Right lobe of liver (tissue), 6 donors: ENCODE results near the gene APBB2. TPM values are rescaled to one million over a fixed set of nuclear protein-coding genes. Genes with fewer than 3 reads are reported as not detected.

Experiments
- ATAC-seq, 4 donors: fragments of 200-7000 bp; cut with Tn5 transposase; one replicate each; pipeline ENCODE4 v1.9.1; 2020; ENCODE audit warnings: mild to moderate bottlenecking in 4 of 4, moderate library complexity in 4 of 4
- DNase-seq, 3 donors: peaks; one replicate each; pipeline ENCODE4 v3.0.0-alpha.2; 2020
- H3K27ac ChIP-seq, 3 donors: fragments of 200-600 bp; one replicate each; pipeline ENCODE4 v1.8.0; 2022
- H3K27me3 ChIP-seq, 2 donors: fragments of 200-600 bp; one replicate each; pipeline ENCODE4 v1.8.0; 2022
- H3K36me3 ChIP-seq, 4 donors: fragments of 200-600 bp; sonication (generic) in 1 of 4; one replicate each; pipeline versions ENCODE4 v1.5.1 to v1.8.0; 2017 to 2022; ENCODE audit warnings: control low read depth in 1 of 4
- H3K4me1 ChIP-seq, 4 donors: fragments of 200-600 bp; sonication (generic) in 1 of 4; one replicate each; pipeline versions ENCODE4 v1.5.1 to v1.8.0; 2017 to 2022; ENCODE audit warnings: control low read depth in 1 of 4
- H3K4me3 ChIP-seq, 3 donors: fragments of 200-600 bp; one replicate each; pipeline ENCODE4 v1.8.0; 2022
- H3K9me3 ChIP-seq, 4 donors: fragments of 200-600 bp; sonication (generic) in 1 of 4; one replicate each; pipeline versions ENCODE4 v1.5.1 to v1.8.0; 2017 to 2022; ENCODE audit warnings: control low read depth in 1 of 4
- POLR2A ChIP-seq: fragments of 450-650 bp; IDR thresholded peaks from one replicate; pipeline ENCODE4 v1.6.1; 2017; ENCODE audit warnings: antibody characterized with exemption, mild to moderate bottlenecking
- WGBS: methylation state at CpG from one replicate; pipeline ENCODE4 v1.1.6; 2018; ENCODE audit warnings: low coverage, low lambda C conversion rate; ENCODE audit not compliant: insufficient coverage; ENCODE audit errors: missing lambda C conversion rate; 5-methylcytosine and 5-hydroxymethylcytosine counted together
- intact Hi-C, 2 donors: fragments of 100-400 bp; cut with DNase I; formaldehyde crosslinking; loops; one replicate each; pipeline versions ENCODE4 v1.11.2 to v1.14.1; 2022
- total RNA-seq, 6 experiments: library from RNA; depleted of rRNA in 2 of 6; stranded (reverse); fragments of >200 nt in 2 of 6; fragmentation: NEBNext Ultra II Directional in 3 of 6; extraction: Animal tissue kit (Norgen Biotek cat#: 25700) in 3 of 6; gene quantifications; one replicate each; pipeline versions ENCODE4 v1.1.0 to v1.2.4, GENCODE V29; 2016 to 2023
- TF ChIP-seq, protein P1 (sequence below), 4 donors: fragments of 200-600 bp in 3 of 4; fragments of 450-650 bp in 1 of 4; IDR thresholded peaks; one replicate each; pipeline versions ENCODE4 v1.5.1 to v1.8.0; 2016 to 2022; ENCODE audit warnings: antibody characterized with exemption in 4 of 4, mild to moderate bottlenecking in 2 of 4
- donor health status: DM: no; HTN: yes; CAD: no.
- donor health status: DM: no; HTN: no; CAD: no.
- donor health status: DM: no; HTN: no; CAD: no.
- donor health status: DM: no; HTN: yes; CAD: no.
- donor health status: DM: no; HTN: yes; CAD: no.

Gene APBB2
- total RNA-seq, 6 experiments from 2014 or later, result 14.1 to 27.9 (median 25.1) TPM

DNA sequence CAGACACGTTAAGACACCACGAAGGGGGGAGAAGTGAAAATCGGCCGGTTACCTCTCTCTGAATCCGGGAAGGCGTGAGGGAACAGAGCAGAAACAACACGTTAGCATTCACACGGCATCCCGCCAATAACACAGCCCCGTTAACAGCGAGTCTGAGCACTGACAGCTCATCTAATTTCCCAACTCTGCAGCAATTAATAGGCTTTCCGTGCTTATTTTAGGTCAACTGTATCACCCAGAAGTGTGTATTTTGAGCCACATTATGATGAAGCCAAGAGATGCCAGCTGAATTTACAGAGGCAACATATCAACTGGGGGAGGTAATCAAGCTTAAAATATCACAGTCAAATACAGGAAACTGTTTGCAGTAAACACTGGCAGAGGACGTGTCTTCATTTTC lies 372.0 kb downstream of the APBB2 start:
- Histone ChIP-seq H3K4me3 (no peak overlapping the region), H3K9me3 (no peaks in the 10 kb centered on the region), H3K27ac (no peak overlapping the region), H3K36me3 (peaks cover 0 to 3% (median 0%) of the 10 kb centered on the region in 4 donors), H3K27me3 (no peaks in the 10 kb centered on the region), H3K4me1 (no peaks in the 10 kb centered on the region)
- intact Hi-C loops, result no loop called here
- no peak for TF ChIP-seq POLR2A
- TF ChIP-seq, protein P1, sequence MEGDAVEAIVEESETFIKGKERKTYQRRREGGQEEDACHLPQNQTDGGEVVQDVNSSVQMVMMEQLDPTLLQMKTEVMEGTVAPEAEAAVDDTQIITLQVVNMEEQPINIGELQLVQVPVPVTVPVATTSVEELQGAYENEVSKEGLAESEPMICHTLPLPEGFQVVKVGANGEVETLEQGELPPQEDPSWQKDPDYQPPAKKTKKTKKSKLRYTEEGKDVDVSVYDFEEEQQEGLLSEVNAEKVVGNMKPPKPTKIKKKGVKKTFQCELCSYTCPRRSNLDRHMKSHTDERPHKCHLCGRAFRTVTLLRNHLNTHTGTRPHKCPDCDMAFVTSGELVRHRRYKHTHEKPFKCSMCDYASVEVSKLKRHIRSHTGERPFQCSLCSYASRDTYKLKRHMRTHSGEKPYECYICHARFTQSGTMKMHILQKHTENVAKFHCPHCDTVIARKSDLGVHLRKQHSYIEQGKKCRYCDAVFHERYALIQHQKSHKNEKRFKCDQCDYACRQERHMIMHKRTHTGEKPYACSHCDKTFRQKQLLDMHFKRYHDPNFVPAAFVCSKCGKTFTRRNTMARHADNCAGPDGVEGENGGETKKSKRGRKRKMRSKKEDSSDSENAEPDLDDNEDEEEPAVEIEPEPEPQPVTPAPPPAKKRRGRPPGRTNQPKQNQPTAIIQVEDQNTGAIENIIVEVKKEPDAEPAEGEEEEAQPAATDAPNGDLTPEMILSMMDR (IDR thresholded peaks at IDR 0.05), result no peak
- WGBS, result 85% methylated on average over 13 of the region's 13 CpGs
- ATAC-seq (no peak), DNase-seq (no peak)

DNA sequence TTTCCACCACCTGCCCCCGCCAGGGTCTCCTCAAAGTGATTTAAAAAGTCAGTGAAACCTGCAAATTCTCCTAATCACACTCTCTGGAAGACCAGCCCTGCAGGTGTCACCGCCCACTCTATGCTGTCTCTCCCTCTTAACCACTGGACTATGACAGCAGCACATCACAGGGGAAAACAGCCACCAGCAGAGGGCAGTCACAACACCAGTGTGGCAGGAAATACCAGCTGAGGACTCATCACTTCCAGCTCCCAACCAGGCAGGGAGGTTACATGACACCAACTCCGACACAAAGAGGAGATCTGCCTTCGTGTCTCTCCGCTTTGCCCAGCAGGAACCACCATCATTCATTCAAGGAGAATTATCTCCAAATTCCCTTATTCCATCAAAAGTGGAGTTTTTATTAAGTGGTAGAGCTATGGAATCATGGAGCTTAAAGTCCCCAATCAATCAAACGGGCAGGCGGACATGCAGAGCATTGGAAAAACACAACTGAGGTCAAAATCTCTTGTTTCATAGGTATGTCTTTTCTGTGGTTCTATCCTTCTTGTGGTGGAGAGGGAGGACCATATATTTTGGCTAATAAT lies 373.3 kb downstream of the APBB2 start:
- no peak overlapping the region for H3K4me3 ChIP-seq
- 78% methylated on average over 7 of the region's 7 CpGs for WGBS
- no peaks in the 10 kb centered on the region for H3K9me3 ChIP-seq
- ATAC-seq (peak; percentile 88 to 93 (median 88)), DNase-seq (peak in 2 of 3 donors; percentile 60 to 72)
- H3K27me3 ChIP-seq, result no peaks in the 10 kb centered on the region
- TF ChIP-seq, protein P1 (IDR thresholded peaks at IDR 0.05), result peak; percentile 44 to 67 (median 60)
- no peak for TF ChIP-seq POLR2A
- H3K27ac ChIP-seq, result no peak overlapping the region
- peaks cover 0 to 3% (median 0%) of the 10 kb centered on the region in 4 donors for H3K36me3 ChIP-seq
- intact Hi-C loops, result no loop called here
- H3K4me1 ChIP-seq, result no peaks in the 10 kb centered on the region

DNA sequence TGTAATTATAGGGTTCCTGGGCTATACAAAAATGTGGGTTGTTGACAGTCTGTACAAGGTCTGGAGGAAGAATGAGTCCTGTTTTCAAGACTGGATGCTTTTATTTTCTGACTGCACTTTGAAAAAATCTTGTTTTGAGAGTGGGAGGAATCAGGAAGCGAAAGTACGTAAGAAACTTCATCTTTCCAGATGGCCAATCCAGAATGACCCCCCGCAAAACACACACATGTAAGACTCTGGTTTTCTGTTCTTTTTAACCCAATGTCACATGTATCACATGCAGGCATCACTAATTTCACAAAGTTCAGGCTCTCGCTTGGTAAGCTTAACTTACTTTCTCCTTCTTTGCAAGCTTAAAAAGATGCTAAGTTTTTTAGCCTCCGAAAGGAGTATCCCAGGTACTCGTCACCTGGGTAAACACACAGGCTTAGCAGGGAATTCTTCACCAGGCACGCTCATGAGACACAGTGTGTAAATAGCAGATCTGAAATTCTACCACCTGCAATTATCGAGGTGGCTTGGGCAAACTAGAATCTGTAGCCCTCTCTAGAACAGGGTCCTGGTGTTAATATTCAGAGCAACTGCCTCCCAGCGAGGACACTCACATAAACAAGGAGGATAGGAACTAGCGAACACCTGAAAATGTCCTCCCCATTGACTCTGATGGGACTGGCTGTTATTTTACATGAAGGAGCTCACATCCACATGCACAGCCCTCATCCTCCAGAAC lies 373.9 kb downstream of the APBB2 start:
- WGBS, result 89% methylated on average over 6 of the region's 10 CpGs
- H3K27me3 ChIP-seq, result no peaks in the 10 kb centered on the region
- no peaks in the 10 kb centered on the region for H3K4me1 ChIP-seq
- intact Hi-C loops, result no loop called here
- no peak for ATAC-seq
- no peak for DNase-seq
- TF ChIP-seq POLR2A, result no peak
- TF ChIP-seq, protein P1 (IDR thresholded peaks at IDR 0.05), result no peak
- no peak overlapping the region for H3K4me3 ChIP-seq
- H3K27ac ChIP-seq, result no peak overlapping the region
- no peaks in the 10 kb centered on the region for H3K9me3 ChIP-seq
- peaks cover 0 to 3% (median 0%) of the 10 kb centered on the region in 4 donors for H3K36me3 ChIP-seq

DNA sequence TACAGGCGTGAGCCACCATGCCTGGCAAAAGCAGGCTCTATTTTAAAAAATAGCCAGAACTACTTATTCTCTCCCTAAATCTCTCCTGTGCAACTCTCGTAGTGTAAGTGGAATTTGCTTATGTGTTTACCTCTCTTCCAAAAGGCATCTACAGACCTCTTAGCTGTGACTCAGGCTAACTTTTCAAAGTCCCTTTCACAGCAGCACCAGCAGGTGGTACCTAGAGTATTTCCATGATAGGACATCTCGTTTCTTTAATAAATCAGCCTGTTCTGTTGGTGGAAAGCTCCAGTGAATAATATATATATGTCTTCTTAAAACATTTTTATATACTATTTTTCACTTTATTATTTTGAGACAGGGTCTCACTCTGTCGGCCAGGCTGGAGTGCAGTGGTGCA lies 375.6 kb downstream of the APBB2 start:
- Histone ChIP-seq H3K4me1 (no peaks in the 10 kb centered on the region), H3K27me3 (no peaks in the 10 kb centered on the region), H3K9me3 (no peaks in the 10 kb centered on the region), H3K36me3 (no peaks in the 10 kb centered on the region), H3K4me3 (no peak overlapping the region), H3K27ac (no peak overlapping the region)
- no peak for ATAC-seq
- intact Hi-C loops, result no loop called here
- no peak for DNase-seq
- TF ChIP-seq, protein P1 (IDR thresholded peaks at IDR 0.05), result no peak
- TF ChIP-seq POLR2A, result no peak
- 85% methylated on average over 3 of the region's 4 CpGs for WGBS
